ENCODE data around the gene POTEB3.
"Not testable (repeated sequence)": the region's sequence is repeated elsewhere in the genome, so short reads cannot be mapped to it uniquely, and the experiment has no call there.

Gene POTEB3

GRCh38 chr15:21440399-21440798, at the start of gene POTEB3:
POTEB3 (minus strand) TSS chr15:21440499; CDS start chr15:21440011, 488 bp downstream.
- DNase-seq (ENCODE audit: low read depth); H3K4me3 ChIP-seq (ENCODE audit: low read length): not testable (repeated sequence)

GRCh38 chr15:21453683-21454082, 13.4 kb upstream of the POTEB3 start:
- H3K4me3 ChIP-seq (ENCODE audit: low read length); DNase-seq (ENCODE audit: low read depth): not testable (repeated sequence)

- not testable (repeated sequence) for H3K4me3 ChIP-seq (ENCODE audit: low read length); DNase-seq (ENCODE audit: low read depth)
Measured at GRCh38 chr15:21451920-21452563, 11.7 kb upstream of the POTEB3 start.

- H3K4me3 ChIP-seq (ENCODE audit: low read length) = not testable (repeated sequence)
Measured at GRCh38 chr15:21451487-21451886, 11.2 kb upstream of the POTEB3 start.

GRCh38 chr15:21407366-21407765, 32.9 kb downstream of the POTEB3 start:
- not testable (repeated sequence) for DNase-seq (ENCODE audit: low read depth); H3K4me3 ChIP-seq (ENCODE audit: low read length)

More at GRCh38 chr15:21451487-21451886, 11.2 kb upstream of the POTEB3 start:
- DNase-seq (ENCODE audit: low read depth) = not testable (repeated sequence)

GRCh38 chr15:21401531-21401930, 38.8 kb downstream of the POTEB3 start:
- DNase-seq (ENCODE audit: low read depth) = not testable (repeated sequence)

GRCh38 chr15:21399111-21399510, 41.2 kb downstream of the POTEB3 start:
- DNase-seq (ENCODE audit: low read depth); H3K4me3 ChIP-seq (ENCODE audit: low read length): not testable (repeated sequence)

More at GRCh38 chr15:21401531-21401930, 38.8 kb downstream of the POTEB3 start:
- H3K4me3 ChIP-seq (ENCODE audit: low read length) = not testable (repeated sequence)

GRCh38 chr15:21398511-21398910, 41.8 kb downstream of the POTEB3 start:
- DNase-seq (ENCODE audit: low read depth); H3K4me3 ChIP-seq (ENCODE audit: low read length): not testable (repeated sequence)

GRCh38 chr15:21397656-21398055, 42.6 kb downstream of the POTEB3 start:
- H3K4me3 ChIP-seq (ENCODE audit: low read length); DNase-seq (ENCODE audit: low read depth): not testable (repeated sequence)

- not testable (repeated sequence) for DNase-seq (ENCODE audit: low read depth); H3K4me3 ChIP-seq (ENCODE audit: low read length)
Measured at GRCh38 chr15:21397186-21397585, 43.1 kb downstream of the POTEB3 start.

- DNase-seq (ENCODE audit: low read depth); H3K4me3 ChIP-seq (ENCODE audit: low read length): not testable (repeated sequence)
Measured at GRCh38 chr15:21385961-21386360, 54.3 kb downstream of the POTEB3 start.

GRCh38 chr15:21383866-21384485, 56.3 kb downstream of the POTEB3 start:
- not testable (repeated sequence) for H3K4me3 ChIP-seq (ENCODE audit: low read length); DNase-seq (ENCODE audit: low read depth)

GRCh38 chr15:21373682-21374081, 66.6 kb downstream of the POTEB3 start:
- not testable (repeated sequence) for DNase-seq (ENCODE audit: low read depth); H3K4me3 ChIP-seq (ENCODE audit: low read length)

- DNase-seq (ENCODE audit: low read depth); H3K4me3 ChIP-seq (ENCODE audit: low read length): not testable (repeated sequence)
Measured at GRCh38 chr15:21369177-21369576, 71.1 kb downstream of the POTEB3 start.

- H3K4me3 ChIP-seq (ENCODE audit: low read length); DNase-seq (ENCODE audit: low read depth): not testable (repeated sequence)
Measured at GRCh38 chr15:21368625-21369024, 71.7 kb downstream of the POTEB3 start.
